NCI-H1417 treated with DMSO at 0.1 percent for 48 hours (cell line): Measurements from ENCODE around the gene CTSE.
"Not testable (repeated sequence)": the region's sequence is repeated elsewhere in the genome, so short reads cannot be mapped to it uniquely, and the experiment has no call there.

Experiments used
- DNase-seq: peaks from one replicate; lab custom pipeline; 2025; lab: John Stamatoyannopoulos, UW

CTSE gene

GRCh38 chr1:206023695-206024094 lies at the start of gene CTSE:
TSS of gene CTSE (minus strand) at chr1:206023895. CDS start at chr1:206023791, 104 bp downstream.
- DNase-seq: no peak

- no peak for DNase-seq
Observed at GRCh38 chr1:206070627-206071304, 47.1 kb upstream of the CTSE start.

GRCh38 chr1:206068314-206068713 lies 44.6 kb upstream of the CTSE start:
- no peak for DNase-seq

GRCh38 chr1:206067486-206068227 lies 44.0 kb upstream of the CTSE start:
- DNase-seq: no peak

GRCh38 chr1:206066479-206067171 lies 42.9 kb upstream of the CTSE start:
- no peak for DNase-seq

GRCh38 chr1:206065547-206066145 lies 42.0 kb upstream of the CTSE start:
- DNase-seq: no peak

GRCh38 chr1:206064501-206064900 lies 40.8 kb upstream of the CTSE start:
- DNase-seq: not testable (repeated sequence)

- not testable (repeated sequence) for DNase-seq
Observed at GRCh38 chr1:206064001-206064400, 40.3 kb upstream of the CTSE start.

GRCh38 chr1:206062464-206062863 lies 38.8 kb upstream of the CTSE start:
- no peak for DNase-seq

GRCh38 chr1:206060844-206061243 lies 37.1 kb upstream of the CTSE start:
- no peak for DNase-seq

GRCh38 chr1:206059355-206059915 lies 35.7 kb upstream of the CTSE start:
- DNase-seq: no peak

GRCh38 chr1:206058927-206059292 lies 35.2 kb upstream of the CTSE start:
- no peak for DNase-seq

GRCh38 chr1:206058289-206058926 lies 34.7 kb upstream of the CTSE start:
- DNase-seq: not testable (repeated sequence)

GRCh38 chr1:206055639-206056323 lies 32.1 kb upstream of the CTSE start:
- DNase-seq: not testable (repeated sequence)

GRCh38 chr1:206055069-206055625 lies 31.5 kb upstream of the CTSE start:
- DNase-seq: not testable (repeated sequence)

GRCh38 chr1:206053616-206054015 lies 29.9 kb upstream of the CTSE start:
- not testable (repeated sequence) for DNase-seq

- not testable (repeated sequence) for DNase-seq
Observed at GRCh38 chr1:206052919-206053610, 29.4 kb upstream of the CTSE start, which contains the start of gene RHEX. TSS of gene RHEX (plus strand) at chr1:206053173. CDS start at chr1:206097829, 44,656 bp downstream.

GRCh38 chr1:206052231-206052865 lies 28.7 kb upstream of the CTSE start:
- DNase-seq: not testable (repeated sequence)

GRCh38 chr1:206050655-206051235 lies 27.1 kb upstream of the CTSE start:
- DNase-seq: no peak
